ENCODE measurements around the gene PODXL.

PODXL gene

DNA sequence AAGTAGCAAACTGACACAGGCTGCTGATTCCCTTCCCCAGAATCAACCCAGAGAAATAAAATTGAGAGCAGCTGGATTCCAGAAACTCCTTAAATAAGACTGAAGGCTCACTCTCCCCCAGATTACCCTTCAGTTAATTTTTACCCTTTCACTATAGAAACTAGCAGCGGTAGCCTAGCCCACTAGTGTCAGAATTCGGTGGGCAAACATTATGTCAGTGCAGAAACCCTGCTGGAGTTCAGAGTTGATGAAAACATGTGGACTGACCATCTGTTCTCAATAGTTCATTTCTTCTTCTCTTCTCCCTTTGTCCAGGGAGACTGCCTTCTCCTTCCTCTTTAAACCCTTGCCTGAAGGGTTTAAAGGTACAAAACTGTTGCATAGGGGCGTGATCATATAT is 100.1 kb downstream of the PODXL start:
- Histone ChIP-seq H3K27ac (replicated peaks; ENCODE audit: low read length) (no peak overlapping the region), H3K4me3 (ENCODE audit: low read length in 2 of 2) (no peak overlapping the region), H3K27me3 (ENCODE audit: control insufficient read depth in 3 of 3, insufficient read depth in 3 of 3, low read depth in 1 of 3, low read length in 3 of 3) (no peaks in the 10 kb centered on the region), H2BK5ac (ENCODE audit: low read length) (no peak overlapping the region), H3K23ac (ENCODE audit: low read depth, low read length, poor library complexity) (no peak overlapping the region), H2BK15ac (ENCODE audit: low read length) (no peak overlapping the region), H2BK12ac (ENCODE audit: low read length) (no peak overlapping the region), H3K9ac (ENCODE audit: low read depth, low read length, poor library complexity) (no peak overlapping the region), H3K36me3 (replicated peaks in 1 of 2; ENCODE audit: control insufficient read depth in 2 of 2, insufficient read depth in 2 of 2, low read length in 2 of 2) (peaks cover 0 to 52% of the 10 kb centered on the region in 2 donors), H2AK5ac (ENCODE audit: low read depth, low read length) (no peak overlapping the region), H3K79me1 (ENCODE audit: low read depth, low read length) (no peaks in the 10 kb centered on the region), H3K14ac (ENCODE audit: low read length) (no peak overlapping the region), H2BK120ac (ENCODE audit: low read depth, low read length) (no peak overlapping the region), H3K9me3 (replicated peaks in 1 of 2; ENCODE audit: control insufficient read depth in 2 of 2, insufficient read depth in 1 of 2, low read depth in 1 of 2, low read length in 2 of 2) (no peaks in the 10 kb centered on the region), H2AFZ (ENCODE audit: low read length) (no peak overlapping the region), H3K18ac (ENCODE audit: low read length) (no peak overlapping the region), H4K8ac (ENCODE audit: low read depth, low read length) (no peak overlapping the region), H4K91ac (ENCODE audit: low read depth, low read length, poor library complexity) (no peak overlapping the region), H3K4me1 (ENCODE audit: control insufficient read depth in 2 of 2, insufficient read depth in 1 of 2, low read depth in 1 of 2, low read length in 2 of 2) (no peaks in the 10 kb centered on the region), H3K4ac (ENCODE audit: low read length) (no peak overlapping the region), H3K4me2 (ENCODE audit: insufficient read depth, low read length, poor library complexity, severe bottlenecking) (no peak overlapping the region)
- no CpG with 5 or more reads among the region's 3 CpGs for WGBS, 2 donors (ENCODE audit: extremely low coverage in 2 of 2, insufficient read length in 2 of 2, insufficient replicate concordance in 1 of 2)
- no peak for DNase-seq (ENCODE audit: low spot score)

DNA sequence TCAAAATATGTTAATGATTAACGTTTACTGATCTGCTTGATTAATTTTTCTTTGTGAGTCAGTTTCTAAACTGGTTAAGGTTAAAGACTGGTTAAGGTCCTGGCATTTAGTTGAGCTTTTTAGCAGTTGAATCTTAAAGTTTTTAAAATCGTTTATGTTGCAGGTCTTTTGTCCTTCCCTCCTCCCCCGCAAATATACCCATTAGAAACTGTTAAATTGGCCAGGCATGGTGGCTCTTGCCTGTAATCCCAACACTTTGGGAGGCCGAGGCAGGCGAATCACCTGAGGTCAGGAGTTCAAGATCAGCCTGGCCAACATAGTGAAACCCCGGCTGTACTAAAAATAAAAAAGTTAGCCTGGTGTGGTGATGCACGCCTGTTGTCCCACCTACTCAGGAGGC is 100.9 kb downstream of the PODXL start:
- H2AFZ ChIP-seq (ENCODE audit: low read length) = no peak overlapping the region
- no peak overlapping the region for H2AK5ac ChIP-seq (ENCODE audit: low read depth, low read length)
- H3K9ac ChIP-seq (ENCODE audit: low read depth, low read length, poor library complexity) = no peak overlapping the region
- H3K14ac ChIP-seq (ENCODE audit: low read length) = no peak overlapping the region
- no peak overlapping the region for H2BK120ac ChIP-seq (ENCODE audit: low read depth, low read length)
- no CpG with 5 or more reads among the region's 7 CpGs for WGBS, 2 donors (ENCODE audit: extremely low coverage in 2 of 2, insufficient read length in 2 of 2, insufficient replicate concordance in 1 of 2)
- no peak for DNase-seq (ENCODE audit: low spot score)
- no peaks in the 10 kb centered on the region for H3K79me1 ChIP-seq (ENCODE audit: low read depth, low read length)
- no peaks in the 10 kb centered on the region for H3K9me3 ChIP-seq (replicated peaks in 1 of 2; ENCODE audit: control insufficient read depth in 2 of 2, insufficient read depth in 1 of 2, low read depth in 1 of 2, low read length in 2 of 2)
- H4K91ac ChIP-seq (ENCODE audit: low read depth, low read length, poor library complexity) = no peak overlapping the region
- H3K4me3 ChIP-seq (ENCODE audit: low read length in 2 of 2) = no peak overlapping the region
- H3K4me1 ChIP-seq (ENCODE audit: control insufficient read depth in 2 of 2, insufficient read depth in 1 of 2, low read depth in 1 of 2, low read length in 2 of 2) = no peaks in the 10 kb centered on the region
- no peaks in the 10 kb centered on the region for H3K27me3 ChIP-seq (ENCODE audit: control insufficient read depth in 3 of 3, insufficient read depth in 3 of 3, low read depth in 1 of 3, low read length in 3 of 3)
- H3K4ac ChIP-seq (ENCODE audit: low read length) = no peak overlapping the region
- no peak overlapping the region for H3K18ac ChIP-seq (ENCODE audit: low read length)
- peaks cover 0 to 52% of the 10 kb centered on the region in 2 donors for H3K36me3 ChIP-seq (replicated peaks in 1 of 2; ENCODE audit: control insufficient read depth in 2 of 2, insufficient read depth in 2 of 2, low read length in 2 of 2)
- H4K8ac ChIP-seq (ENCODE audit: low read depth, low read length) = no peak overlapping the region
- H2BK15ac ChIP-seq (ENCODE audit: low read length) = no peak overlapping the region
- no peak overlapping the region for H3K27ac ChIP-seq (replicated peaks; ENCODE audit: low read length)
- no peak overlapping the region for H2BK5ac ChIP-seq (ENCODE audit: low read length)
- no peak overlapping the region for H3K23ac ChIP-seq (ENCODE audit: low read depth, low read length, poor library complexity)
- no peak overlapping the region for H3K4me2 ChIP-seq (ENCODE audit: insufficient read depth, low read length, poor library complexity, severe bottlenecking)
- H2BK12ac ChIP-seq (ENCODE audit: low read length) = no peak overlapping the region

DNA sequence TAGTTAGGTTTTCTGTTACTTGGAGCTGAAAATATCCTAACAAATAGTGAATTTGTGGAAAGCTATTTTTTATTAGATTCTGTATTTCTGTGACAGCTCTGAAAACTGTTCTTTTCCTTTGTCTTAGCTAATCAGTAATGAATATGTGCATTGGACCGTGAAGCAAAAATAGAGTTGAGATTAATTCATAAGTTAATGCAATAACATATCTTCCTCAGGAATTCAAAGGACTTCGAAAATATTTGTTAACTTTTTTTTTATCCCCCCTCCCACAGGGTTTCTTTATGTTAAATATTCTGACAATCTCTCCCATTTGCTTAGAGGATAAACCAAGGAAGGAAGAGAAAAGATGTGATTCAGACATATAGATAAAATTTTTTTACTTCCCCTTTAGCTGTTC is 101.4 kb downstream of the PODXL start:
- Histone ChIP-seq H3K14ac (ENCODE audit: low read length) (no peak overlapping the region), H3K79me1 (ENCODE audit: low read depth, low read length) (no peaks in the 10 kb centered on the region), H3K27ac (replicated peaks; ENCODE audit: low read length) (no peak overlapping the region), H2BK15ac (ENCODE audit: low read length) (no peak overlapping the region), H2AFZ (ENCODE audit: low read length) (no peak overlapping the region), H4K91ac (ENCODE audit: low read depth, low read length, poor library complexity) (no peak overlapping the region), H3K23ac (ENCODE audit: low read depth, low read length, poor library complexity) (no peak overlapping the region), H3K4me3 (ENCODE audit: low read length in 2 of 2) (no peak overlapping the region), H3K4me2 (ENCODE audit: insufficient read depth, low read length, poor library complexity, severe bottlenecking) (no peak overlapping the region), H3K4ac (ENCODE audit: low read length) (no peak overlapping the region), H2AK5ac (ENCODE audit: low read depth, low read length) (no peak overlapping the region), H3K4me1 (ENCODE audit: control insufficient read depth in 2 of 2, insufficient read depth in 1 of 2, low read depth in 1 of 2, low read length in 2 of 2) (no peaks in the 10 kb centered on the region), H2BK12ac (ENCODE audit: low read length) (no peak overlapping the region), H3K27me3 (ENCODE audit: control insufficient read depth in 3 of 3, insufficient read depth in 3 of 3, low read depth in 1 of 3, low read length in 3 of 3) (no peaks in the 10 kb centered on the region), H2BK120ac (ENCODE audit: low read depth, low read length) (no peak overlapping the region), H3K9me3 (replicated peaks in 1 of 2; ENCODE audit: control insufficient read depth in 2 of 2, insufficient read depth in 1 of 2, low read depth in 1 of 2, low read length in 2 of 2) (no peaks in the 10 kb centered on the region), H2BK5ac (ENCODE audit: low read length) (no peak overlapping the region), H3K9ac (ENCODE audit: low read depth, low read length, poor library complexity) (no peak overlapping the region), H4K8ac (ENCODE audit: low read depth, low read length) (no peak overlapping the region), H3K18ac (ENCODE audit: low read length) (no peak overlapping the region), H3K36me3 (replicated peaks in 1 of 2; ENCODE audit: control insufficient read depth in 2 of 2, insufficient read depth in 2 of 2, low read length in 2 of 2) (peaks cover 0 to 54% of the 10 kb centered on the region in 2 donors)
- WGBS, 2 donors (ENCODE audit: extremely low coverage in 2 of 2, insufficient read length in 2 of 2, insufficient replicate concordance in 1 of 2) = no CpG with 5 or more reads among the region's 2 CpGs
- DNase-seq (ENCODE audit: low spot score) = no peak

DNA sequence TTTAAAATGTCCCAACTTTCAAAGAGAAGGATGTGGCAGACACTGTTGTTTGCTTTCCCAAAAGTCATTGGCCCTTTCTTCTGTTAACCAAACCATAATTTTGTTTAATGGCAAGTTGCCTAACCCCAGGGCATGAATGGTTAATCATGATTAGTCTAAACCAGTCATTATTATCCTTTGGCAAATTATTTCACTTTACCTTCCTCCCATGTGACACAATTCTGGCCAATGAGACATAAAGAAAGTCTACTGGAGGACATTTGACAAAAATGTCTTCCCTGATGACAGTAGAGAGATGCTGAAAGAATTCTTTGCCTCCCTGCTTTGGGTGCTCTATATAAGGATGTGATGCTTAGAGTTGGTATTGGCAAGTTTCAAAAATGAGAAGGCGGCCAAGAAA is 101.9 kb downstream of the PODXL start:
- Histone ChIP-seq H4K91ac (ENCODE audit: low read depth, low read length, poor library complexity) (no peak overlapping the region), H3K9ac (ENCODE audit: low read depth, low read length, poor library complexity) (no peak overlapping the region), H3K14ac (ENCODE audit: low read length) (no peak overlapping the region), H3K4me2 (ENCODE audit: insufficient read depth, low read length, poor library complexity, severe bottlenecking) (no peak overlapping the region), H2BK120ac (ENCODE audit: low read depth, low read length) (no peak overlapping the region), H3K18ac (ENCODE audit: low read length) (no peak overlapping the region), H3K27ac (replicated peaks; ENCODE audit: low read length) (no peak overlapping the region), H2AFZ (ENCODE audit: low read length) (no peak overlapping the region), H3K36me3 (replicated peaks in 1 of 2; ENCODE audit: control insufficient read depth in 2 of 2, insufficient read depth in 2 of 2, low read length in 2 of 2) (peaks cover 0 to 59% of the 10 kb centered on the region in 2 donors), H4K8ac (ENCODE audit: low read depth, low read length) (no peak overlapping the region), H2BK5ac (ENCODE audit: low read length) (no peak overlapping the region), H2AK5ac (ENCODE audit: low read depth, low read length) (no peak overlapping the region), H3K79me1 (ENCODE audit: low read depth, low read length) (no peaks in the 10 kb centered on the region), H3K4me3 (ENCODE audit: low read length in 2 of 2) (no peak overlapping the region), H3K9me3 (replicated peaks in 1 of 2; ENCODE audit: control insufficient read depth in 2 of 2, insufficient read depth in 1 of 2, low read depth in 1 of 2, low read length in 2 of 2) (no peaks in the 10 kb centered on the region), H3K27me3 (ENCODE audit: control insufficient read depth in 3 of 3, insufficient read depth in 3 of 3, low read depth in 1 of 3, low read length in 3 of 3) (no peaks in the 10 kb centered on the region), H3K23ac (ENCODE audit: low read depth, low read length, poor library complexity) (no peak overlapping the region), H2BK15ac (ENCODE audit: low read length) (no peak overlapping the region), H3K4me1 (ENCODE audit: control insufficient read depth in 2 of 2, insufficient read depth in 1 of 2, low read depth in 1 of 2, low read length in 2 of 2) (no peaks in the 10 kb centered on the region), H3K4ac (ENCODE audit: low read length) (no peak overlapping the region), H2BK12ac (ENCODE audit: low read length) (no peak overlapping the region)
- no peak for DNase-seq (ENCODE audit: low spot score)
- WGBS, 2 donors (ENCODE audit: extremely low coverage in 2 of 2, insufficient read length in 2 of 2, insufficient replicate concordance in 1 of 2) = no CpG with 5 or more reads among the region's 1 CpG

Measured in neuronal stem cell (in vitro differentiated cells).